H9 (cell line): ENCODE results near the gene CRACR2B. TPM values are rescaled to one million over a fixed set of nuclear protein-coding genes. Genes with fewer than 3 reads are reported as not detected.

Experiments
- DNase-seq: peaks from one replicate; pipeline ENCODE4 v3.0.0-alpha.2; 2017
- H2AFZ ChIP-seq: one replicate; pipeline ENCODE4 v1.6.1; 2013; ENCODE audit warnings: mild to moderate bottlenecking, low read length, control low read depth, moderate library complexity
- H2AK5ac ChIP-seq: 2 replicates; pipeline ENCODE4 v1.6.1; 2013; ENCODE audit warnings: low read length, control low read depth, mixed read lengths; ENCODE audit not compliant: insufficient read length
- H2BK120ac ChIP-seq: one replicate; pipeline ENCODE4 v1.6.1; 2013; ENCODE audit warnings: low read depth, mild to moderate bottlenecking, low read length, control low read depth, inconsistent platforms; ENCODE audit not compliant: poor library complexity, severe bottlenecking
- H2BK12ac ChIP-seq: 2 replicates; pipeline ENCODE4 v1.6.1; 2013; ENCODE audit warnings: low read length, control low read depth, mixed read lengths, low read depth; ENCODE audit not compliant: insufficient read length
- H2BK15ac ChIP-seq: 2 replicates; pipeline ENCODE4 v1.6.1; 2013; ENCODE audit warnings: low read depth, low read length, control low read depth
- H2BK20ac ChIP-seq: one replicate; pipeline ENCODE4 v1.6.1; 2013; ENCODE audit warnings: low read depth, mild to moderate bottlenecking, low read length, control low read depth, inconsistent platforms; ENCODE audit not compliant: poor library complexity, severe bottlenecking
- H2BK5ac ChIP-seq: 2 replicates; pipeline ENCODE4 v1.6.1; 2013; ENCODE audit warnings: low read length, control low read depth, mixed read lengths; ENCODE audit not compliant: insufficient read length
- H3K14ac ChIP-seq: 2 replicates; pipeline ENCODE4 v1.6.1; 2013; ENCODE audit warnings: low read length, control low read depth; ENCODE audit not compliant: insufficient read depth
- H3K18ac ChIP-seq: 2 replicates; pipeline ENCODE4 v1.6.1; 2013; ENCODE audit warnings: low read depth, mild to moderate bottlenecking, mixed read lengths, low read length, control low read depth; ENCODE audit not compliant: insufficient read length
- H3K23ac ChIP-seq: 2 replicates; pipeline ENCODE4 v1.6.1; 2013; ENCODE audit warnings: low read length, control low read depth, mixed read lengths, low read depth; ENCODE audit not compliant: insufficient read length
- H3K23me2 ChIP-seq: 2 replicates; pipeline ENCODE4 v1.6.1; 2013; ENCODE audit warnings: low read depth, mild to moderate bottlenecking, mixed read lengths, low read length, control low read depth; ENCODE audit not compliant: insufficient read length, poor library complexity, severe bottlenecking
- H3K27ac ChIP-seq: 2 replicates; pipeline ENCODE4 v1.5.1; 2013; ENCODE audit warnings: low read length, control low read depth, mixed read lengths, low read depth; ENCODE audit not compliant: insufficient read length
- H3K27me3 ChIP-seq: 2 replicates; pipeline ENCODE4 v1.6.1; 2013; ENCODE audit warnings: low read length, control low read depth, inconsistent platforms; ENCODE audit not compliant: insufficient read depth
- H3K4ac ChIP-seq: 2 replicates; pipeline ENCODE4 v1.6.1; 2013; ENCODE audit warnings: low read depth, mild to moderate bottlenecking, control low read depth, inconsistent platforms, low read length, moderate library complexity
- H3K4me1 ChIP-seq: 2 replicates; pipeline ENCODE4 v1.6.1; 2013; ENCODE audit warnings: low read length, control low read depth, inconsistent platforms; ENCODE audit not compliant: insufficient read depth
- H3K4me2 ChIP-seq: 2 replicates; pipeline ENCODE4 v1.6.1; 2013; ENCODE audit warnings: low read length, control low read depth, mixed read lengths; ENCODE audit not compliant: insufficient read length, insufficient read depth
- H3K56ac ChIP-seq: 2 replicates; pipeline ENCODE4 v1.6.1; 2013; ENCODE audit warnings: low read depth, mild to moderate bottlenecking, mixed read lengths, low read length, control low read depth; ENCODE audit not compliant: insufficient read length
- H3K79me1 ChIP-seq: 2 replicates; pipeline ENCODE4 v1.6.1; 2013; ENCODE audit warnings: low read depth, mild to moderate bottlenecking, moderate library complexity, low read length, control low read depth, inconsistent platforms; ENCODE audit not compliant: insufficient read depth, poor library complexity, severe bottlenecking
- H3K79me2 ChIP-seq: 2 replicates; pipeline ENCODE4 v1.6.1; 2013; ENCODE audit warnings: low read length, control low read depth, inconsistent platforms; ENCODE audit not compliant: insufficient read depth
- H3K9ac ChIP-seq: 2 replicates; pipeline ENCODE4 v1.6.1; 2013; ENCODE audit warnings: low read length, control low read depth, mixed read lengths; ENCODE audit not compliant: insufficient read length; ENCODE audit errors: extremely low read depth
- H3K9me3 ChIP-seq: one replicate; pipeline ENCODE4 v1.6.1; 2013; ENCODE audit warnings: low read depth, low read length, inconsistent platforms; ENCODE audit not compliant: control insufficient read depth
- H3T11ph ChIP-seq: one replicate; pipeline ENCODE4 v1.6.1; 2013; ENCODE audit warnings: mild to moderate bottlenecking, low read length, control low read depth, inconsistent platforms
- H4K20me1 ChIP-seq: one replicate; pipeline ENCODE4 v1.6.1; 2013; ENCODE audit not compliant: control insufficient read depth, insufficient read length, insufficient read depth
- H4K5ac ChIP-seq: 2 replicates; pipeline ENCODE4 v1.6.1; 2013; ENCODE audit warnings: low read depth, mild to moderate bottlenecking, mixed read lengths, low read length, control low read depth; ENCODE audit not compliant: insufficient read length
- H4K8ac ChIP-seq: replicated peaks from 2 replicates; pipeline ENCODE4 v1.6.1; 2013; ENCODE audit warnings: low read length, control low read depth, mixed read lengths, low read depth; ENCODE audit not compliant: insufficient read length
- H4K91ac ChIP-seq: 2 replicates; pipeline ENCODE4 v1.6.1; 2013; ENCODE audit warnings: low read depth, mild to moderate bottlenecking, moderate library complexity, mixed read lengths, low read length, control low read depth; ENCODE audit not compliant: insufficient read length
- H3K27ac Mint-ChIP-seq, 3 experiments: 2 replicates in 2 of 3; 3 replicates in 1 of 3; pipeline ENCODE4 v1.8.0; 2020 to 2021; ENCODE audit warnings: mixed read lengths in 3 of 3, mild to moderate bottlenecking in 1 of 3, moderate library complexity in 1 of 3
- H3K27me3 Mint-ChIP-seq: 2 replicates; pipeline ENCODE4 v1.8.0; 2021; ENCODE audit warnings: low read depth, mild to moderate bottlenecking, moderate library complexity, mixed read lengths
- H3K36me3 Mint-ChIP-seq, 3 experiments: 2 replicates in 2 of 3; 3 replicates in 1 of 3; pipeline ENCODE4 v1.8.0; 2020 to 2021; ENCODE audit warnings: low read depth in 3 of 3, mixed read lengths in 3 of 3; ENCODE audit not compliant: insufficient read depth in 1 of 3
- H3K4me1 Mint-ChIP-seq, 2 experiments: 2 replicates each; pipeline ENCODE4 v1.8.0; 2020; ENCODE audit warnings: mixed read lengths in 2 of 2
- H3K4me3 Mint-ChIP-seq, 2 experiments: 2 replicates in 1 of 2; 3 replicates in 1 of 2; pipeline ENCODE4 v1.8.0; 2020 to 2021; ENCODE audit warnings: mild to moderate bottlenecking in 2 of 2, mixed read lengths in 2 of 2, moderate library complexity in 1 of 2
- H3K9me3 Mint-ChIP-seq, 2 experiments: 2 replicates in 1 of 2; 3 replicates in 1 of 2; pipeline ENCODE4 v1.8.0; 2020; ENCODE audit warnings: mild to moderate bottlenecking in 2 of 2, mixed read lengths in 2 of 2, moderate library complexity in 1 of 2
- WGBS: extraction: QIAGEN DNeasy Blood & Tissue Kit; methylation state at CpG from one replicate; pipeline ENCODE4 v1.1.7; 2013; ENCODE audit warnings: missing lambda C conversion rate, low lambda C conversion rate, mixed read lengths; ENCODE audit not compliant: insufficient read length; ENCODE audit errors: extremely low coverage; 5-methylcytosine and 5-hydroxymethylcytosine counted together
- total RNA-seq: library from RNA; stranded (reverse); gene quantifications from 2 replicates; pipeline ENCODE4 v1.2.1, GENCODE V29; 2021
- TF ChIP-seq, protein P1 (sequence below): fragments of 200-600 bp; sonication (generic); conservative IDR thresholded peaks from 3 replicates; pipeline ENCODE4 v1.8.0; 2021; ENCODE audit warnings: antibody characterized with exemption, mild to moderate bottlenecking

The CRACR2B gene
- total RNA-seq, 1 experiment from 2014 or later, result 29.0 TPM

DNA sequence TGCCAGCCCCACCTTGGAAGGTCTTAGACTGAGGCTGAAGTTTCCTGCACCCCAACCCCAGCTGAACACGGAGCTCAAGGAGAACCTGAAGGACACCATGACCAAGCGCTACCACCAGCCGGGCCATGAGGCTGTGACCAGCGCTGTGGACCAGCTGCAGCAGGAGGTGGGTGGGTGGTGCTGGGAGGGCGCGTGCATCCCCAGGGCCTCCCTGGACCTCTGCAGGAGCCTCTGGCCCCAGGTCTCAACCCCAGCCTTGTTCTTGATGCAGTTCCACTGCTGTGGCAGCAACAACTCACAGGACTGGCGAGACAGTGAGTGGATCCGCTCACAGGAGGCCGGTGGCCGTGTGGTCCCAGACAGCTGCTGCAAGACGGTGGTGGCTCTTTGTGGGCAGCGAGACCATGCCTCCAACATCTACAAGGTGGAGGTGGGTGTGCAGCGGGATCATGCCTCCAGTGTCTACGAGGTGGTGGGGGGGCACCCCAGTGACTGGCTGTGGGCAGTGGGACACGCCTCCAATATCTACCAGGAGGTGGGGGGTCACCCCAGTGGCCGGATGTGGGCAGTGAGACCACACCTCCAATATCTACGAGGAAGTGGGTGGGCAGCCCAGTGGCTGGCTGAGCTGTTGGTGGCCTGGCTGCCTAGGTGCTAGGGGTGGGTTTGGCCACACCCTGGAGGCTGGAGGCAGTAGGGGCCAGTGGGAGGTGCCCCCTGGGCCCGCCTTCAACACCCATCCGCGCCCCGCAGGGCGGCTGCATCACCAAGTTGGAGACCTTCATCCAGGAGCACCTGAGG, 9.7 kb downstream of the CRACR2B start:
- Histone ChIP-seq H3K4me2 (no peak overlapping the region), H2BK120ac (no peak overlapping the region), H4K5ac (no peak overlapping the region), H2BK12ac (no peak overlapping the region), H3K79me2 (no peaks in the 10 kb centered on the region; the same call in 1 of the 2 replicates), H4K91ac (no peak overlapping the region), H2BK5ac (no peak overlapping the region), H3K23ac (no peak overlapping the region), H3K27ac (no peak overlapping the region), H3K9ac (no peak overlapping the region), H3T11ph (no peak overlapping the region), H3K56ac (no peak overlapping the region), H3K4me1 (no peaks in the 10 kb centered on the region), H3K9me3 (no peaks in the 10 kb centered on the region), H3K14ac (no peak overlapping the region), H3K18ac (no peak overlapping the region), H2AFZ (no peak overlapping the region), H4K20me1 (no peaks in the 10 kb centered on the region), H3K4ac (no peak overlapping the region), H2BK20ac (no peak overlapping the region), H3K27me3 (no peaks in the 10 kb centered on the region), H4K8ac (no peak overlapping the region), H2BK15ac (no peak overlapping the region), H3K79me1 (peaks cover 2% of the 10 kb centered on the region), H3K23me2 (peaks cover 7% of the 10 kb centered on the region), H2AK5ac (no peak overlapping the region)
- H3K27ac Mint-ChIP-seq, result no peak overlapping the region
- DNase-seq, result no peak
- no CpG with 5 or more reads among the region's 22 CpGs for WGBS
- peaks cover under 1% of the 10 kb centered on the region; the same call in 1 of the 2 replicates for H3K27me3 Mint-ChIP-seq
- H3K9me3 Mint-ChIP-seq, result no peaks in the 10 kb centered on the region
- peaks cover 16 to 28% of the 10 kb centered on the region in 2 experiments for H3K4me1 Mint-ChIP-seq
- no peak overlapping the region for H3K4me3 Mint-ChIP-seq
- TF ChIP-seq, protein P1, sequence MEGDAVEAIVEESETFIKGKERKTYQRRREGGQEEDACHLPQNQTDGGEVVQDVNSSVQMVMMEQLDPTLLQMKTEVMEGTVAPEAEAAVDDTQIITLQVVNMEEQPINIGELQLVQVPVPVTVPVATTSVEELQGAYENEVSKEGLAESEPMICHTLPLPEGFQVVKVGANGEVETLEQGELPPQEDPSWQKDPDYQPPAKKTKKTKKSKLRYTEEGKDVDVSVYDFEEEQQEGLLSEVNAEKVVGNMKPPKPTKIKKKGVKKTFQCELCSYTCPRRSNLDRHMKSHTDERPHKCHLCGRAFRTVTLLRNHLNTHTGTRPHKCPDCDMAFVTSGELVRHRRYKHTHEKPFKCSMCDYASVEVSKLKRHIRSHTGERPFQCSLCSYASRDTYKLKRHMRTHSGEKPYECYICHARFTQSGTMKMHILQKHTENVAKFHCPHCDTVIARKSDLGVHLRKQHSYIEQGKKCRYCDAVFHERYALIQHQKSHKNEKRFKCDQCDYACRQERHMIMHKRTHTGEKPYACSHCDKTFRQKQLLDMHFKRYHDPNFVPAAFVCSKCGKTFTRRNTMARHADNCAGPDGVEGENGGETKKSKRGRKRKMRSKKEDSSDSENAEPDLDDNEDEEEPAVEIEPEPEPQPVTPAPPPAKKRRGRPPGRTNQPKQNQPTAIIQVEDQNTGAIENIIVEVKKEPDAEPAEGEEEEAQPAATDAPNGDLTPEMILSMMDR, result no peak
- peaks cover 10 to 52% (median 46%) of the 10 kb centered on the region in 3 experiments; a peak in 6 of 7 replicates for H3K36me3 Mint-ChIP-seq
